Colonic mucosa (tissue), 4 donors: ENCODE measurements around the gene M1AP. TPM values are rescaled to one million over a fixed set of nuclear protein-coding genes. Genes with fewer than 3 reads are reported as not detected.

Experiments used
- DNase-seq: peaks from one replicate; pipeline ENCODE4 v3.0.0-alpha.2; 2020
- H3K27ac ChIP-seq: fragments of 200-600 bp; one replicate; pipeline ENCODE4 v1.8.0; 2021
- H3K27me3 ChIP-seq: fragments of 200-600 bp; one replicate; pipeline ENCODE4 v1.8.0; 2021
- H3K36me3 ChIP-seq: fragments of 200-600 bp; one replicate; pipeline ENCODE4 v1.8.0; 2021
- H3K4me1 ChIP-seq: fragments of 200-600 bp; one replicate; pipeline ENCODE4 v1.8.0; 2021; ENCODE audit warnings: mild to moderate bottlenecking
- H3K4me3 ChIP-seq: fragments of 200-600 bp; one replicate; pipeline ENCODE4 v1.8.0; 2021
- H3K9ac ChIP-seq, 2 donors: one replicate each; pipeline ENCODE4 v1.7.0; 2013; ENCODE audit warnings: control low read depth in 2 of 2, low read depth in 2 of 2, low read length in 2 of 2
- H3K9me3 ChIP-seq: fragments of 200-600 bp; one replicate; pipeline ENCODE4 v1.8.0; 2021
- intact Hi-C: fragments of 100-400 bp; cut with DNase I; formaldehyde crosslinking; loops from one replicate; pipeline ENCODE4 v1.14.1; 2022
- total RNA-seq, 2 donors: library from RNA; stranded (reverse); fragmentation: NEBNext Ultra II Directional in 1 of 2; extraction: Animal tissue kit (Norgen Biotek cat#: 25700) in 1 of 2; gene quantifications; one replicate each; pipeline ENCODE4 v1.2.1, GENCODE V29; 2021
- TF ChIP-seq, protein P1 (sequence below): fragments of 200-600 bp; IDR thresholded peaks from one replicate; pipeline ENCODE4 v1.8.0; 2022; ENCODE audit warnings: antibody characterized with exemption, mild to moderate bottlenecking
- donor health status: healthy.
- donor health status: DM: no; HTN: no; CAD: no.
- donor health status: DM: no; HTN: no; CAD: no.

Gene M1AP
- total RNA-seq, 2 donors from 2014 or later = 0.35 TPM; not detected in 1

GRCh38 chr2:74573747-74574562, 74.2 kb downstream of the M1AP start:
- Histone ChIP-seq H3K36me3 (no peaks in the 10 kb centered on the region), H3K9me3 (no peaks in the 10 kb centered on the region), H3K4me3 (no peak overlapping the region), H3K27me3 (no peaks in the 10 kb centered on the region), H3K27ac (no peak overlapping the region), H3K4me1 (no peaks in the 10 kb centered on the region), H3K9ac (no peak overlapping the region)
- intact Hi-C loops = no loop called here
- no peak for DNase-seq
- TF ChIP-seq, protein P1, sequence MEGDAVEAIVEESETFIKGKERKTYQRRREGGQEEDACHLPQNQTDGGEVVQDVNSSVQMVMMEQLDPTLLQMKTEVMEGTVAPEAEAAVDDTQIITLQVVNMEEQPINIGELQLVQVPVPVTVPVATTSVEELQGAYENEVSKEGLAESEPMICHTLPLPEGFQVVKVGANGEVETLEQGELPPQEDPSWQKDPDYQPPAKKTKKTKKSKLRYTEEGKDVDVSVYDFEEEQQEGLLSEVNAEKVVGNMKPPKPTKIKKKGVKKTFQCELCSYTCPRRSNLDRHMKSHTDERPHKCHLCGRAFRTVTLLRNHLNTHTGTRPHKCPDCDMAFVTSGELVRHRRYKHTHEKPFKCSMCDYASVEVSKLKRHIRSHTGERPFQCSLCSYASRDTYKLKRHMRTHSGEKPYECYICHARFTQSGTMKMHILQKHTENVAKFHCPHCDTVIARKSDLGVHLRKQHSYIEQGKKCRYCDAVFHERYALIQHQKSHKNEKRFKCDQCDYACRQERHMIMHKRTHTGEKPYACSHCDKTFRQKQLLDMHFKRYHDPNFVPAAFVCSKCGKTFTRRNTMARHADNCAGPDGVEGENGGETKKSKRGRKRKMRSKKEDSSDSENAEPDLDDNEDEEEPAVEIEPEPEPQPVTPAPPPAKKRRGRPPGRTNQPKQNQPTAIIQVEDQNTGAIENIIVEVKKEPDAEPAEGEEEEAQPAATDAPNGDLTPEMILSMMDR = no peak

- H3K9ac ChIP-seq = no peak overlapping the region
- DNase-seq = no peak
- no peaks in the 10 kb centered on the region for H3K36me3 ChIP-seq
- H3K9me3 ChIP-seq = no peaks in the 10 kb centered on the region
- H3K4me3 ChIP-seq = no peak overlapping the region
- H3K27me3 ChIP-seq = no peaks in the 10 kb centered on the region
- no peaks in the 10 kb centered on the region for H3K4me1 ChIP-seq
- no peak overlapping the region for H3K27ac ChIP-seq
- intact Hi-C loops = no loop called here
- TF ChIP-seq, protein P1 = no peak
Observed at GRCh38 chr2:74572178-74572925, 75.8 kb downstream of the M1AP start.

- Histone ChIP-seq H3K4me3 (no peak overlapping the region), H3K27ac (no peak overlapping the region), H3K9me3 (no peaks in the 10 kb centered on the region), H3K36me3 (no peaks in the 10 kb centered on the region), H3K4me1 (no peaks in the 10 kb centered on the region), H3K27me3 (no peaks in the 10 kb centered on the region), H3K9ac (no peak overlapping the region)
- intact Hi-C loops = no loop called here
- DNase-seq = no peak
- TF ChIP-seq, protein P1 = no peak
Observed at GRCh38 chr2:74571058-74571457, 77.1 kb downstream of the M1AP start.

DNA sequence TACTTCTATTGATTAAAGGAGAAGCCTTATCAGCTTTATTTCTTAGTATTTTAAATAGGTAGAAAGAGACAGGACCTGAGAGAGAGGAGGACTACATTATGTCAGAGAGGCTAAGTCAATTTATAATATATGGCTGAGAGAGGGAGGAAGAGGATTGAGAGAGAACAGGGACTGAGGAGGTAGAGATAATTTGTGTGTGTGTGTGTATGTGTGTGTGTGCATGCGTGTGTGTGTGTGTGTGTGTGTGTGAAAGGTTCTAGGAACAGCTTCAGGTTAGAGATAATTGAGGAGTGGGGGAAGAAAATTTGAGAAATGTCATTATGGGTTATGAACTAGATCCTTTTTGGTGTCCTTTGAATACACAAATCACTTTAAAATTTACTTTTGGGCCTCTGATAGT, 78.4 kb downstream of the M1AP start:
- H3K27ac ChIP-seq = no peak overlapping the region
- TF ChIP-seq, protein P1 = no peak
- no peaks in the 10 kb centered on the region for H3K9me3 ChIP-seq
- no peak overlapping the region for H3K4me3 ChIP-seq
- H3K4me1 ChIP-seq = no peaks in the 10 kb centered on the region
- H3K27me3 ChIP-seq = no peaks in the 10 kb centered on the region
- no peak overlapping the region for H3K9ac ChIP-seq
- H3K36me3 ChIP-seq = no peaks in the 10 kb centered on the region
- intact Hi-C loops = no loop called here
- DNase-seq = no peak

DNA sequence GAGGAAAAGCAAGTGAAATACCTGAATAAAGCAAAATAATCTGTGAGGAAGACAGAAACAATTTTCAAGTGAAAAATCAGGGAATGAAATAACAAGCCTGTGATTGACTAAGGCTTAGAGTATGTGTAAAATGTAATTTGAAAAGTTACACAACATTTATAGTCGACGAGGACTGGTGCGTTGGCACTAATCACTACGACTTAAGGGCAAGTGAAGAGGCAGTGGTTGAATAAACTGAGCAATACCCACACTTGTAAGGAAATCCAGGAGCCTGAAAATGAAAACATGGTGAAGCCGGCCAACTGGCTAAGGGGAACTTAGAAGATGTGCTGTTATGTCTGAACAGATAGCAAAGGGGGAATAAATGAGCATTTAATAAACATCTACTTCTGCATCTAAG, 80.2 kb downstream of the M1AP start:
- no peak for DNase-seq
- Histone ChIP-seq H3K27me3 (no peaks in the 10 kb centered on the region), H3K36me3 (no peaks in the 10 kb centered on the region), H3K9ac (no peak overlapping the region), H3K9me3 (no peaks in the 10 kb centered on the region), H3K4me1 (no peaks in the 10 kb centered on the region), H3K27ac (no peak overlapping the region), H3K4me3 (no peak overlapping the region)
- TF ChIP-seq, protein P1 = no peak
- intact Hi-C loops = no loop called here
